SK-N-SH treated with all-trans-retinoic acid at 6 μM for 48 hours (cell line): ENCODE measurements around the gene ADARB2.

Experiments used
- ATAC-seq: fragments of 200-7000 bp; cut with Tn5 transposase; 3 replicates; pipeline ENCODE4 v1.9.1; 2020; ENCODE audit warnings: mild to moderate bottlenecking, moderate library complexity
- CSDC2 ChIP-seq: fragments of 250-450 bp; sonication (Bioruptor Pico); IDR thresholded peaks from 2 replicates; pipeline ENCODE4 v1.5.0; 2020; ENCODE audit warnings: mild to moderate bottlenecking, moderate library complexity
- ESRRG ChIP-seq: fragments of 250-450 bp; sonication (Bioruptor Pico); IDR thresholded peaks from 2 replicates; pipeline ENCODE4 v1.6.1; 2021; ENCODE audit warnings: mild to moderate bottlenecking
- ISL1 ChIP-seq: fragments of 250-450 bp; sonication (Bioruptor Pico); IDR thresholded peaks from 2 replicates; pipeline ENCODE4 v2.1.2; 2022; ENCODE audit warnings: mild to moderate bottlenecking, moderate library complexity
- OSR1 ChIP-seq: fragments of 250-450 bp; sonication (Bioruptor Pico); IDR thresholded peaks from 2 replicates; pipeline ENCODE4 v1.8.0; 2022; ENCODE audit warnings: moderate library complexity, mild to moderate bottlenecking, inconsistent platforms
- PATZ1 ChIP-seq: fragments of 250-450 bp; sonication (Bioruptor Pico); IDR thresholded peaks from 2 replicates; pipeline ENCODE4 v1.8.0; 2020; ENCODE audit warnings: mild to moderate bottlenecking, moderate library complexity, borderline replicate concordance
- PPARA ChIP-seq: fragments of 250-450 bp; sonication (Bioruptor Pico); IDR thresholded peaks from 2 replicates; pipeline ENCODE4 v1.5.0; 2020; ENCODE audit warnings: mild to moderate bottlenecking, borderline replicate concordance
- RARB ChIP-seq: fragments of 250-450 bp; sonication (Bioruptor Pico); IDR thresholded peaks from 2 replicates; pipeline ENCODE4 v1.8.0; 2021; ENCODE audit warnings: mild to moderate bottlenecking, moderate library complexity
- TOX ChIP-seq: fragments of 250-450 bp; sonication (Bioruptor Pico); IDR thresholded peaks from 2 replicates; pipeline ENCODE4 v1.8.0; 2021; ENCODE audit warnings: mild to moderate bottlenecking, moderate library complexity, borderline replicate concordance
- TSHZ2 ChIP-seq: fragments of 250-450 bp; sonication (Bioruptor Pico); IDR thresholded peaks from 2 replicates; pipeline ENCODE4 v1.5.0; 2020; ENCODE audit warnings: mild to moderate bottlenecking, moderate library complexity
- ZC3H10 ChIP-seq: fragments of 250-450 bp; sonication (Bioruptor Pico); IDR thresholded peaks from 2 replicates; pipeline ENCODE4 v1.5.1; 2021; ENCODE audit warnings: mild to moderate bottlenecking, moderate library complexity
- ZNF565 ChIP-seq: fragments of 450-650 bp; formaldehyde crosslinking; conservative IDR thresholded peaks from 2 replicates; pipeline ENCODE4 v1.5.0; 2020; ENCODE audit warnings: low read depth, mild to moderate bottlenecking, moderate library complexity
- ZNF70 ChIP-seq: fragments of 450-650 bp; formaldehyde crosslinking; IDR thresholded peaks from 2 replicates; pipeline ENCODE4 v1.5.0; 2020; ENCODE audit warnings: mild to moderate bottlenecking, moderate library complexity
- TF ChIP-seq, protein P1 (sequence below): fragments of 250-450 bp; sonication (Bioruptor Pico); IDR thresholded peaks from 2 replicates; pipeline ENCODE4 v1.5.1; 2021; ENCODE audit warnings: mild to moderate bottlenecking, moderate library complexity
- TF ChIP-seq, protein P2 (sequence below): fragments of 250-450 bp; sonication (Bioruptor Pico); IDR thresholded peaks from 2 replicates; pipeline ENCODE4 v1.8.0; 2021; ENCODE audit warnings: low read depth, mild to moderate bottlenecking, moderate library complexity, borderline replicate concordance
- TF ChIP-seq, protein P3 (sequence below): fragments of 250-450 bp; sonication (Bioruptor Pico); IDR thresholded peaks from 2 replicates; pipeline ENCODE4 v1.5.1; 2020; ENCODE audit warnings: low read depth, mild to moderate bottlenecking, moderate library complexity

Gene ADARB2

DNA sequence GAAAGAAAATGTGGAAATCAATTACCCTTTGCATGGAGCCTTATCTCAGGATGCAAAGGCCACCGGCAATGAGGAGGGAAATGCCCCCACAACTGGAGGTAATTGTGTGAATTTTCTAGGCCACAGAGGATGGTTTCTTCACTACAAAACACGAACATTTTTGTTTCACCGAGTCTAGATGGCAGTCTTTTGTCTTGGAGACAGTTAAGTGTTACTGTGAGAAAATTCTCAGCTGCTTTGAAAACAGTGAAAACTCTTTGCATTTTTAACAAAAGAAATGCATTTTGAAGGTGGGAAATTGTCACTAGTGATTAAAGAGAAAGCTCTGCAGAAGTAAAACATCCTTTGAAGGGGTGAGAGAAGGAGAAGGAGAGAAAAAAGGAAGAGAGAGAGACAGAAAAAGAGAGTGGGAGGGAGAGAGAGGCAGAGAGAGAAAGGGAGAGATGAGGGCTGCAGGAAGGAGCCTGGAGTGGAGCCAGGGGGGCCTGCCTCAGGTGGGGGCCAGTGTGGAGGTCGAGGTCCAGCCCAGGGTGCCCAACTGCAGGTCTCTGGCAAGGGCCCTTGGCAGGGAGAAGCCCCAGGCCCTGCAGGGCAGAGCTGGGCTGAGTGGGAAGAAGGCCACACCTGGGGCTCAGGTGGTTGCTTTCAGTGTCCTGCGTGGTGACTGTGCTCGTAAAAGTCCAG lies 261.4 kb downstream of the ADARB2 start (continued):
- TF ChIP-seq, protein P1, sequence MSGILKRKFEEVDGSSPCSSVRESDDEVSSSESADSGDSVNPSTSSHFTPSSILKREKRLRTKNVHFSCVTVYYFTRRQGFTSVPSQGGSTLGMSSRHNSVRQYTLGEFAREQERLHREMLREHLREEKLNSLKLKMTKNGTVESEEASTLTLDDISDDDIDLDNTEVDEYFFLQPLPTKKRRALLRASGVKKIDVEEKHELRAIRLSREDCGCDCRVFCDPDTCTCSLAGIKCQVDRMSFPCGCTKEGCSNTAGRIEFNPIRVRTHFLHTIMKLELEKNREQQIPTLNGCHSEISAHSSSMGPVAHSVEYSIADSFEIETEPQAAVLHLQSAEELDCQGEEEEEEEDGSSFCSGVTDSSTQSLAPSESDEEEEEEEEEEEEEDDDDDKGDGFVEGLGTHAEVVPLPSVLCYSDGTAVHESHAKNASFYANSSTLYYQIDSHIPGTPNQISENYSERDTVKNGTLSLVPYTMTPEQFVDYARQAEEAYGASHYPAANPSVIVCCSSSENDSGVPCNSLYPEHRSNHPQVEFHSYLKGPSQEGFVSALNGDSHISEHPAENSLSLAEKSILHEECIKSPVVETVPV, result no peak
- TF ChIP-seq PATZ1 (CRISPR knock-in tag) (no peak), CSDC2 (CRISPR knock-in tag) (no peak), OSR1 (CRISPR knock-in tag) (no peak)

DNA sequence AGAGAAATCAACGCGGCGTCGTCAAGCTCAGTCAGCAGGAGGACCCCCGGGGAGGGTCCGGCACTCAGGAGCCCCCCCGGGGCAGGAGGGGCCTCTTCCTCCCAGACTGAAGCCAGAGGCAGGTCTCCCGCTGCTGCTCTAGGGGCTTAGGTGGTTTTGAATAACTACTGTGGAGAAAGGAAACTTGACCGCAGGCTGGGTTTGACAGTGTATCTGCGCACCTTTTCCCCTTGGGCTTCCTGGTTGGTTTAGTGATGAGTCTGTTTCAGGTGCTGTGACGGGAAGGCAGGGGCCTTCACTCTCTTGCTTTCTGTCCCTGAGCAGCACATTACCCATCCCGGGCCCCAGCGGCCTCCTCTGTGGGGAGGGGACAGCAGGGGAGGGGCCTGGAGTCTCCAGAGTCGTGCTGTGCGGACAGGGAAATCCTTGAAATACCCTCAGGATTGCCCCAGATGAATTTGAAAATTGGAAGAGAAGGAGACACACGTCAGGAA lies 262.2 kb downstream of the ADARB2 start:
- TF ChIP-seq PPARA (CRISPR knock-in tag) (no peak), ZNF70 (CRISPR knock-in tag) (no peak), TSHZ2 (CRISPR knock-in tag) (no peak), ISL1 (CRISPR knock-in tag) (no peak), ZNF565 (CRISPR knock-in tag) (no peak), PATZ1 (CRISPR knock-in tag) (no peak), ZC3H10 (no peak)
- TF ChIP-seq, protein P2, sequence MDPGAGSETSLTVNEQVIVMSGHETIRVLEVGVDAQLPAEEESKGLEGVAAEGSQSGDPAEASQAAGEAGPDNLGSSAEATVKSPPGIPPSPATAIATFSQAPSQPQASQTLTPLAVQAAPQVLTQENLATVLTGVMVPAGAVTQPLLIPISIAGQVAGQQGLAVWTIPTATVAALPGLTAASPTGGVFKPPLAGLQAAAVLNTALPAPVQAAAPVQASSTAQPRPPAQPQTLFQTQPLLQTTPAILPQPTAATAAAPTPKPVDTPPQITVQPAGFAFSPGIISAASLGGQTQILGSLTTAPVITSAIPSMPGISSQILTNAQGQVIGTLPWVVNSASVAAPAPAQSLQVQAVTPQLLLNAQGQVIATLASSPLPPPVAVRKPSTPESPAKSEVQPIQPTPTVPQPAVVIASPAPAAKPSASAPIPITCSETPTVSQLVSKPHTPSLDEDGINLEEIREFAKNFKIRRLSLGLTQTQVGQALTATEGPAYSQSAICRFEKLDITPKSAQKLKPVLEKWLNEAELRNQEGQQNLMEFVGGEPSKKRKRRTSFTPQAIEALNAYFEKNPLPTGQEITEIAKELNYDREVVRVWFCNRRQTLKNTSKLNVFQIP (CRISPR knock-in tag), result no peak
- TF ChIP-seq, protein P3, sequence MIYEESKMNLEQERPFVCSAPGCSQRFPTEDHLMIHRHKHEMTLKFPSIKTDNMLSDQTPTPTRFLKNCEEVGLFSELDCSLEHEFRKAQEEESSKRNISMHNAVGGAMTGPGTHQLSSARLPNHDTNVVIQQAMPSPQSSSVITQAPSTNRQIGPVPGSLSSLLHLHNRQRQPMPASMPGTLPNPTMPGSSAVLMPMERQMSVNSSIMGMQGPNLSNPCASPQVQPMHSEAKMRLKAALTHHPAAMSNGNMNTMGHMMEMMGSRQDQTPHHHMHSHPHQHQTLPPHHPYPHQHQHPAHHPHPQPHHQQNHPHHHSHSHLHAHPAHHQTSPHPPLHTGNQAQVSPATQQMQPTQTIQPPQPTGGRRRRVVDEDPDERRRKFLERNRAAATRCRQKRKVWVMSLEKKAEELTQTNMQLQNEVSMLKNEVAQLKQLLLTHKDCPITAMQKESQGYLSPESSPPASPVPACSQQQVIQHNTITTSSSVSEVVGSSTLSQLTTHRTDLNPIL, result no peak
- TF ChIP-seq, protein P1, result no peak
- TF ChIP-seq, all 23 proteins: peak for 0
- ATAC-seq, result no peak

DNA sequence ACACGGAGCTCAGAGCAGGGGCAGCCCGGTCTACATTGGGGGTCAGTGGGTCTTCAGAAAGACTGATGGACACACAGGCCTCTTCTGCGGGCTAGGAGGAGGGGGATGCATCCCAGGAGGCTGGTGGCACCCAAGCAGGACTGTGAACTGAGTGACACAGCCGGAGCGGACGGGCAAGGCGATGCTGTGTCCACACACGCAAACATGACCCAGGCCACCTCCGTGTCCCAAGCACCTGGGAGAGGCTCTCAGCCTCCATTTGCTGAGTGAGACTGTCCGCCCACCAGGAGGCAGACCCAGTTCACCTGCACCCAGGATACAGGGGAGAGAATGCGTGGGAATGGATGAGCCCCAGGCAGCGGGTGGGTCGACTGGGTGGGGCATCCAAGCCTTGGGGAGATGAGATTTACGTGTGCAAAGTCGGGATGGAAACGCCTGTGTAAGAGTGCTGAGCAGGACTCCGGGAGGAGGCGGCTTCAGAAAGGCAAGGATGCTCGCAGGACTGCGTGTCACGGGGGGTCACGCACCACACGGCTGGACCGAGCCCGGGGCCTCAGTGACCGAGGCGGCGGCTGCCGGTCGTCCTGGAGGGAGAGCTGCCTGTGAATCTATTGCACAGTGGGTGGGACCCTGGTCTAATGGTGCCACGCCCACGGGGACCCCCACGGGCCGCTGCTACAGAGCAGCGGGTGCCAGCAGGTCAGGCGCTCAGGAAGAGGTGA lies 262.8 kb downstream of the ADARB2 start:
- no peak for ATAC-seq
- TF ChIP-seq ESRRG (no peak), TSHZ2 (CRISPR knock-in tag) (no peak), CSDC2 (CRISPR knock-in tag) (no peak), TOX (CRISPR knock-in tag) (no peak), PPARA (CRISPR knock-in tag) (no peak), ZC3H10 (no peak), RARB (CRISPR knock-in tag) (no peak)
- TF ChIP-seq, protein P1, result no peak
